Endothelial cell of hepatic sinusoid (primary cell): ENCODE results near the gene NGFR.

Experiments
- in situ Hi-C: cut with HindIII; loops from 2 replicates; pipeline ENCODE4 v1.10.0; 2017; ENCODE audit warnings: low sequenced_read_pairs

The NGFR gene

GRCh38 chr17:49557312-49558024, 62.4 kb downstream of the NGFR start:
- in situ Hi-C loops: no loop called here
